K562 (cell line): ENCODE data around the gene TMEM214. TPM values are rescaled to one million over a fixed set of nuclear protein-coding genes. Genes with fewer than 3 reads are reported as not detected.

ENCODE experiments used
- ARID4B ChIP-seq: sonication (generic); formaldehyde crosslinking; IDR thresholded peaks from 2 replicates; pipeline ENCODE4 v1.8.0; 2022; ENCODE audit warnings: mild to moderate bottlenecking, missing genetic modification reagents
- C11orf30 ChIP-seq: fragments of 450-650 bp; IDR thresholded peaks from 2 replicates; pipeline ENCODE4 v1.6.1; 2016; ENCODE audit warnings: low read depth, mild to moderate bottlenecking
- CHD1 ChIP-seq: fragments of 200-600 bp; sonication (generic); IDR thresholded peaks from one replicate; pipeline ENCODE4 v1.6.1; 2012; ENCODE audit warnings: mild to moderate bottlenecking, moderate library complexity, low read length, inconsistent platforms
- CREB1 ChIP-seq, 2 experiments: sonication (generic) in 1 of 2; formaldehyde crosslinking in 1 of 2; IDR thresholded peaks; 2 replicates each; pipeline versions ENCODE4 v1.6.1 to v1.8.0; 2012 to 2022; ENCODE audit warnings: inconsistent platforms in 1 of 2, mild to moderate bottlenecking in 1 of 2, missing genetic modification reagents in 1 of 2, moderate library complexity in 1 of 2
- DMBX1 ChIP-seq: fragments of 250-450 bp; sonication (Bioruptor Pico); IDR thresholded peaks from 2 replicates; pipeline ENCODE4 v1.8.0; 2022; ENCODE audit warnings: inconsistent platforms, mild to moderate bottlenecking, moderate library complexity, borderline replicate concordance
- E2F4 ChIP-seq: sonication (generic); formaldehyde crosslinking; IDR thresholded peaks from 2 replicates; pipeline ENCODE4 v1.8.0; 2022; ENCODE audit warnings: mild to moderate bottlenecking, low read depth, missing genetic modification reagents
- HOXB6 ChIP-seq: fragments of 250-450 bp; sonication (Bioruptor Pico); IDR thresholded peaks from 2 replicates; pipeline ENCODE4 v1.5.1; 2022; ENCODE audit warnings: mild to moderate bottlenecking, borderline replicate concordance
- PHB2 ChIP-seq: fragments of 450-650 bp; IDR thresholded peaks from 2 replicates; pipeline ENCODE4 v1.6.1; 2017; ENCODE audit warnings: low read depth
- RBM22 ChIP-seq: fragments of 200-400 bp; formaldehyde crosslinking; IDR thresholded peaks from 2 replicates; pipeline ENCODE4 v1.6.1; 2018; ENCODE audit warnings: low read length, low read depth; ENCODE audit not compliant: poor library complexity, severe bottlenecking
- RBM39 ChIP-seq: fragments of 200-400 bp; formaldehyde crosslinking; optimal IDR thresholded peaks from 2 replicates; pipeline ENCODE3; 2018; ENCODE audit warnings: low read depth, low read length
- RCOR1 ChIP-seq, 2 experiments: IDR thresholded peaks; 2 replicates each; pipeline ENCODE4 v1.6.1; 2012; ENCODE audit warnings: low read depth in 2 of 2, low read length in 2 of 2, borderline replicate concordance in 1 of 2, improper control_type of control experiment in 1 of 2
- SMARCE1 ChIP-seq: fragments of 450-650 bp; IDR thresholded peaks from 2 replicates; pipeline ENCODE4 v1.7.1; 2016; ENCODE audit warnings: mild to moderate bottlenecking
- TEAD1 ChIP-seq, 2 experiments: fragments of 450-650 bp in 1 of 2; sonication (generic) in 1 of 2; formaldehyde crosslinking; IDR thresholded peaks; 2 replicates each; pipeline versions ENCODE4 v1.4.0 to v1.8.0; 2020 to 2022; ENCODE audit warnings: mild to moderate bottlenecking in 2 of 2, missing genetic modification reagents in 1 of 2
- VEZF1 ChIP-seq: fragments of 200-800 bp; sonication (Bioruptor generic); IDR thresholded peaks from 2 replicates; pipeline ENCODE4 v1.6.1; 2017; ENCODE audit warnings: missing genetic modification characterization, missing compliant biosample characterization
- ZKSCAN8 ChIP-seq: fragments of 200-800 bp; sonication (Bioruptor generic); IDR thresholded peaks from 2 replicates; pipeline ENCODE4 v1.6.1; 2016; ENCODE audit warnings: missing genetic modification characterization, missing compliant biosample characterization
- ZNF175 ChIP-seq: fragments of 200-800 bp; sonication (Bioruptor generic); IDR thresholded peaks from 2 replicates; pipeline ENCODE4 v1.6.1; 2016; ENCODE audit warnings: low read depth, mild to moderate bottlenecking, missing genetic modification characterization, missing compliant biosample characterization
- ZNF197 ChIP-seq: fragments of 200-800 bp; sonication (Bioruptor generic); IDR thresholded peaks from 2 replicates; pipeline ENCODE4 v1.6.1; 2016; ENCODE audit warnings: low read depth, missing genetic modification characterization, missing compliant biosample characterization
- polyA plus RNA-seq, 8 experiments: library from polyadenylated mRNA; depleted of rRNA in 4 of 8; stranded (reverse) in 5 of 8; unstranded in 3 of 8; fragments of >200 nt; fragmentation: Nextera tagmentation in 2 of 8; fragmentation: Illumina TruSeq in 1 of 8; extraction: Ambion mirVana in 2 of 8; extraction: Trizol in 1 of 8; gene quantifications; 2 replicates each; pipeline versions ENCODE4 v1.2.1 to v1.2.3, GENCODE V29; 2011 to 2014; ENCODE audit warnings: inconsistent platforms in 1 of 8, missing spikeins in 1 of 8
- total RNA-seq, 7 experiments: library from RNA; depleted of rRNA in 6 of 7; stranded (reverse); fragments of >200 nt in 6 of 7; fragmentation: Illumina TruSeq in 2 of 7; extraction: Trizol in 2 of 7; gene quantifications; 2 replicates each; pipeline versions ENCODE4 v1.2.1 to v1.2.3, GENCODE V29; 2011 to 2021; ENCODE audit warnings: low replicate concordance in 1 of 7
- TF ChIP-seq, protein P1 (sequence below): sonication (generic); formaldehyde crosslinking; IDR thresholded peaks from 2 replicates; pipeline ENCODE4 v1.8.1; 2023; ENCODE audit warnings: mild to moderate bottlenecking, missing genetic modification reagents

The TMEM214 gene
- total and polyA plus RNA-seq, 9 of the 15 experiments (the other 6 are each of a cell fraction or from before 2014, with no cell fraction given): 11.4 to 81.4 (median 44.1) TPM

DNA sequence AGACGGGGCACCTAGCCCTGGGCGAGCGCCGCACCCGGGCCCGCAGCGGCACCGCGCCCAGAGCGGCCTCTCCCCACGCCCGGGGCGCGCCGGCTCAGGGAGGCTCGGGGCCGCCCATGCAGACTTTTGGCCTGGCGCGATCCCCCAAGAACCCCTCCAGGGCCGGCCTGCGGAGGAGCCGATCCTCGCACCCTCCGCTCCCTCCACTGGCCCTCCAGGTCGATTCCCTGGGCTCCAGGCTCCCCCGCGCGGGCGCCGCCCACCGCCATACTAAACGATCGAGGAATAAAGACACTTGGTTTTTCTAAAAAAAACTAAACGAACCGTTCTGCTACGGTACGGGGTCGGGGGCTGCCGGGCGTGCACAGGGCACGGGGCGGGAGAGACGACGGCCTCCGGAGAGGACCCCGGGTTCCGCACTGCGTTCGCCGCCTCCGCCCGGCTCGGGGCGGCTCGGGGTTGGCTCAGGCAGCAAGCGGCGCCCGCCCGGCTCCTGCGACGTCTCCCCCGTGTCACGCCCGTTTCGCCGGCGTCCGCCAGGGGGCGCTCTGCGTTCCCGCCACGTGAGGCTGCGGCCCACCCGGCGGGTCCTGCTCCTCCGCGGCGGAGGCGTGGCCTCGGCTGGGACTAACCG, 53.4 kb downstream of the TMEM214 start (continued):
- TF ChIP-seq, protein P1, sequence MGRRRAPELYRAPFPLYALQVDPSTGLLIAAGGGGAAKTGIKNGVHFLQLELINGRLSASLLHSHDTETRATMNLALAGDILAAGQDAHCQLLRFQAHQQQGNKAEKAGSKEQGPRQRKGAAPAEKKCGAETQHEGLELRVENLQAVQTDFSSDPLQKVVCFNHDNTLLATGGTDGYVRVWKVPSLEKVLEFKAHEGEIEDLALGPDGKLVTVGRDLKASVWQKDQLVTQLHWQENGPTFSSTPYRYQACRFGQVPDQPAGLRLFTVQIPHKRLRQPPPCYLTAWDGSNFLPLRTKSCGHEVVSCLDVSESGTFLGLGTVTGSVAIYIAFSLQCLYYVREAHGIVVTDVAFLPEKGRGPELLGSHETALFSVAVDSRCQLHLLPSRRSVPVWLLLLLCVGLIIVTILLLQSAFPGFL (CRISPR knock-in tag): 0 out of 2 replicates have a peak, but pooled peaks have one; percentile 47
- TF ChIP-seq ZNF175 (CRISPR knock-in tag) (peak; percentile 69; the same call in 1 of the 2 replicates), TEAD1 (CRISPR knock-in tag; IDR thresholded peaks at IDR 0.05) (peak in 1 of 2 experiments; percentile 51; a peak in 1 of 4 replicates), RCOR1 (IDR thresholded peaks at IDR 0.05; ENCODE audit: borderline replicate concordance in 1 of 2, low read depth in 2 of 2, low read length in 2 of 2) (peak in 1 of 2 experiments; percentile 69; a peak in 2 of 4 replicates), DMBX1 (no peak), PHB2 (no peak), ZKSCAN8 (no peak), SMARCE1 (no peak), ARID4B (CRISPR knock-in tag) (peak; percentile 91), RBM22 (peak; percentile 33), C11orf30 (peak; percentile 56), VEZF1 (CRISPR knock-in tag) (peak; percentile 72), ZNF197 (CRISPR knock-in tag) (peak; percentile 62; the same call in 1 of the 2 replicates), HOXB6 (CRISPR knock-in tag) (no peak), CHD1 (peak; percentile 75), RBM39 (no peak), CREB1 (IDR thresholded peaks at IDR 0.05) (peak; percentile 74), CREB1 (CRISPR knock-in tag; IDR thresholded peaks at IDR 0.05) (peak; percentile 80), E2F4 (CRISPR knock-in tag) (peak; percentile 96)
